Activated CD8-positive, alpha-beta T cell treated with anti-CD3 and anti-CD28 coated beads for 36 hours (primary cell): ENCODE results near the gene NEK5. TPM values are rescaled to one million over a fixed set of nuclear protein-coding genes. Genes with fewer than 3 reads are reported as not detected.
A peak's percentile ranks its signal among the peaks of the same experiment; 100 is the strongest.

Source experiments
- ATAC-seq: fragments of 200-7000 bp; cut with Tn5 transposase; one replicate; pipeline ENCODE4 v1.10.0; 2021; ENCODE audit warnings: mild to moderate bottlenecking, moderate library complexity
- CTCF ChIA-PET: fragments of 350-600 bp; sonication (Branson Sonifier 250); formaldehyde crosslinking; loops from one replicate; lab custom pipeline; 2021; ENCODE audit warnings: antibody characterized with exemption; lab: Charles Lee
- POLR2A ChIA-PET: fragments of 350-600 bp; sonication (Branson Sonifier 250); formaldehyde crosslinking; loops from one replicate; lab custom pipeline; 2021; ENCODE audit warnings: antibody characterized with exemption; lab: Charles Lee
- DNase-seq: peaks from one replicate; pipeline ENCODE4 v3.0.0-alpha.2; 2020
- H3K27ac Mint-ChIP-seq: one replicate; pipeline ENCODE4 v1.8.0; 2021; ENCODE audit warnings: mild to moderate bottlenecking, mixed read lengths
- H3K27me3 Mint-ChIP-seq: one replicate; pipeline ENCODE4 v1.8.0; 2021; ENCODE audit warnings: mixed read lengths
- H3K36me3 Mint-ChIP-seq: one replicate; pipeline ENCODE4 v1.8.0; 2021; ENCODE audit warnings: low read depth, mixed read lengths
- H3K4me1 Mint-ChIP-seq: one replicate; pipeline ENCODE4 v1.8.0; 2021; ENCODE audit warnings: low read depth, mixed read lengths
- H3K4me3 Mint-ChIP-seq: one replicate; pipeline ENCODE4 v1.8.0; 2021; ENCODE audit warnings: mild to moderate bottlenecking, moderate library complexity, mixed read lengths
- H3K9me3 Mint-ChIP-seq: one replicate; pipeline ENCODE4 v1.8.0; 2021; ENCODE audit warnings: mixed read lengths
- CTCF ChIP-seq: fragments of 200-600 bp; IDR thresholded peaks from one replicate; pipeline ENCODE4 v1.8.0; 2022; ENCODE audit warnings: antibody characterized with exemption, mild to moderate bottlenecking
- intact Hi-C: fragments of 100-400 bp; cut with micrococcal nuclease; formaldehyde crosslinking; loops from one replicate; pipeline ENCODE4 v1.10.0; 2022
- total RNA-seq, 2 experiments: library from RNA; stranded (reverse); gene quantifications; one replicate each; pipeline ENCODE4 v1.2.3, GENCODE V29; 2021

Gene NEK5
- total RNA-seq, 2 experiments from 2014 or later, result 0.11 to 0.16 TPM

DNA sequence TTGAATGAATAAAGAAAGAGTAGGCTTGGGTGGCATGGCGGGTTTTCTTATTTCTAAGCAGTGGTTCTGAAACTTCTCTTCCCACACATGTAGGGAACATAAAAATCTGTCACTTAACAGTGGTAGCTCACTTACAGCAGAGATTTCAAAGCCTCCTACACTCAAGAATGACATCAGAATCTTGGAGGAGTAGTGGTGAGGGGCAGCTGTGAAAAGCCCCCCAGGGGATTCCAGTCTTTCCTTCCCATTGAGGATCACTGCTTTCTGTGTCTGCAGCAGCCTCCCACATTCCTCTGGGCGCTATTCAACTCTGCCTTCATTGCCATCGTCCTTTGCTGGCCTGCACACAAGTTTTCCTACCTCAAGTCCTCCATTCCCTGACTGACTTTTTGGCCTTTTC, 8.6 kb upstream of the NEK5 start:
- no peak overlapping the region for H3K27ac Mint-ChIP-seq
- H3K4me1 Mint-ChIP-seq, result no peaks in the 10 kb centered on the region
- H3K27me3 Mint-ChIP-seq, result no peaks in the 10 kb centered on the region
- ChIA-PET POLR2A (no interaction called here), CTCF (no interaction called here)
- ATAC-seq (no peak), DNase-seq (no peak)
- H3K4me3 Mint-ChIP-seq, result no peak overlapping the region
- H3K36me3 Mint-ChIP-seq, result no peaks in the 10 kb centered on the region
- TF ChIP-seq CTCF, result no peak
- intact Hi-C loops, result no loop called here
- H3K9me3 Mint-ChIP-seq, result no peaks in the 10 kb centered on the region

GRCh38 chr13:52136763-52137162, 7.9 kb upstream of the NEK5 start:
- no peak for DNase-seq
- Mint-ChIP-seq H3K9me3 (no peaks in the 10 kb centered on the region), H3K4me1 (no peaks in the 10 kb centered on the region), H3K4me3 (no peak overlapping the region), H3K27me3 (peaks cover 3% of the 10 kb centered on the region), H3K27ac (no peak overlapping the region), H3K36me3 (no peaks in the 10 kb centered on the region)
- no peak for ATAC-seq
- ChIA-PET POLR2A (no interaction called here), CTCF (no interaction called here)
- intact Hi-C loops, result no loop called here
- no peak for TF ChIP-seq CTCF

DNA sequence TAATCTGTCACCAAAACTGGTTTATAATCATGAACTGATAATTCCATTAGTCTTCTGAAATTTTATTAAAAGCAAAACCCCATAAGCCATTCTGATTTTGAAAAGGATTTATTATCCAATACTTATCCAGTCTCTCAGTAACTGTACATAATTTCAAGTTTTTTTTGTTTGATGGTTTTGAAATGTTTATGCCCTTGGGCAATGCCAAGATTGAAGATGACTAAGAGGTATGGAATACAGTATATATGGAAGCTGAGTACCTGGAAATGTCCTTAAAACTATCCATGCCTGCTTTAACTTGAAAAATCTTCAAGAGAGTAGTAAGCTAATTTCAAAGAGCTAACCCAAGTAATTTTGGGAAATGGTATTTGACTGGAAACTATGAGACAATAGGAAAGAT, 1.8 kb upstream of the NEK5 start:
- Mint-ChIP-seq H3K4me3 (no peak overlapping the region), H3K9me3 (no peaks in the 10 kb centered on the region), H3K27me3 (peaks cover 17% of the 10 kb centered on the region), H3K36me3 (no peaks in the 10 kb centered on the region), H3K4me1 (peaks cover 15% of the 10 kb centered on the region), H3K27ac (no peak overlapping the region)
- DNase-seq (no peak), ATAC-seq (no peak)
- ChIA-PET POLR2A (interaction anchor here (0.5 kb wide), 1 partner anchor 64 kb away, joined by 3 read pairs; no protein-coding TSS in a partner anchor), CTCF (interaction anchor here (1.3 kb wide), 2 partner anchors 25 to 285 kb away, joined by 3 read pairs; no protein-coding TSS in a partner anchor)
- intact Hi-C loops, result no loop called here
- TF ChIP-seq CTCF, result no peak

DNA sequence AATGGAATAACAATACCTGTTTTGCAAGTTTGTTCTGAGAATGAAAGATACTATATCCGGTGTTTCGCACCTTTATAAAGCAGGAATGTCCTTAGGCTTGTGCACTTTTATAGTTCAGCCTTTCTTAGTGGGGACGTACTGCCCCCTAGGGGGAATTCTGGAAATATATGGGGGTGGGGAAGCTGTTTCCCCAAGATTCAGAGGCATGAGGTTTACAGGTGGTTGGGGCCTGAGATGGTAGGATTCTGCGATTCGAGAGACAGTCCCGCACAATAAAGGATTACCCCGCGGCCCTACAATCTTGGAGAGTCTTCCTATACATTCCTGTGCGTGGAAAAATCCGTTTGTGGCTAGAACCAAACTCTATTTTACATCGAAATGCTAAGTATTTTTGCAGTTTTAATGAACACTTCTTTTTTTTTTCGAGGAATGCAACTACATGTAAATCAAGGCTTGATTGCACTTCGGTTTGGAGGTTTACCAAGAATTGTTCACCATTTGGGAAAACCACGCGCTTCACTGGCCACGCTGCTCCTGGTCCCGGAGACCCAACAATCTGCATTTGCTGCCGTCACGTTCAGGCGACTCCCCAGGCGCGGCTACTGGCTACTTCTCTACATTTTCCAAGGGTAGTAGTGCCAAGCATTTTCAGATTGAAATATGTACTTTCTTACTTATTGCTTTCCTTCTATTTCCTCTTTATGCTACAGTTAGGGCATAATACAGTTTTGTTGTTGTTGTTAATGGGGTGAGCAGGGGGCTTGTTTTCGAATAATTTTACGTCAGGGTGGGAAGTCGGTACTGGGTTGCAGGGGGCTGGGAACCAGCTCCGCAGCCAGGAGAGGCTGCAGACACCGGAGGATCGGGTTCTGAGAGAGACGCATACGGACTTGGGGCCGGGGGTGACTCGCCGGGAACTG, 830 bp downstream of the NEK5 start:
- intact Hi-C loops, result loop anchor here (5.0 kb wide), 3 partner anchors 126 to 311 kb away; no protein-coding TSS in a partner anchor
- ChIA-PET POLR2A (interaction anchor here (1.9 kb wide), 1 partner anchor 128 kb away, joined by 5 read pairs; no protein-coding TSS in a partner anchor), CTCF (interaction anchor here (0.6 to 5.6 kb wide), 41 partner anchors 8 to 504 kb away, joined by 3 to 62 read pairs (median 4); partner anchors contain the start of genes ALG11, ATP7B and NEK3)
- peak; percentile 76 for ATAC-seq
- H3K36me3 Mint-ChIP-seq, result no peaks in the 10 kb centered on the region
- peak; percentile 65 for DNase-seq
- H3K9me3 Mint-ChIP-seq, result no peaks in the 10 kb centered on the region
- H3K4me3 Mint-ChIP-seq, result peak overlapping the region; percentile 78
- peaks cover 17% of the 10 kb centered on the region for H3K27me3 Mint-ChIP-seq
- peaks cover 15% of the 10 kb centered on the region for H3K4me1 Mint-ChIP-seq
- TF ChIP-seq CTCF, result peak; percentile 77
- no peak overlapping the region for H3K27ac Mint-ChIP-seq
